Astrocyte of the spinal cord (primary cell): ENCODE data around the gene ACSF3.

Experiments
- DNase-seq: peaks from one replicate; pipeline ENCODE4 v3.0.0; 2011; ENCODE audit warnings: low read depth, low spot score
- H3K4me3 ChIP-seq: 2 replicates; pipeline ENCODE4 v1.5.1; 2011; ENCODE audit warnings: low read depth, mild to moderate bottlenecking, low read length, moderate library complexity
- CTCF ChIP-seq: IDR thresholded peaks from 2 replicates; pipeline ENCODE4 v1.5.1; 2012; ENCODE audit warnings: low read depth, mild to moderate bottlenecking, low read length, inconsistent platforms
- in situ Hi-C: cut with HindIII; loops from 2 replicates; pipeline ENCODE4 v1.10.0; 2017; ENCODE audit warnings: low sequenced_read_pairs

The ACSF3 gene

GRCh38 chr16:89159066-89159849 lies 65.6 kb downstream of the ACSF3 start:
- in situ Hi-C loops = no loop called here
- no peak overlapping the region for H3K4me3 ChIP-seq

GRCh38 chr16:89159850-89160354 lies 66.2 kb downstream of the ACSF3 start:
- in situ Hi-C loops = no loop called here
- no peak overlapping the region for H3K4me3 ChIP-seq
- DNase-seq = no peak
- no peak for TF ChIP-seq CTCF

More at GRCh38 chr16:89159066-89159849, 65.6 kb downstream of the ACSF3 start:
- no peak for DNase-seq
- no peak for TF ChIP-seq CTCF

- no peak overlapping the region for H3K4me3 ChIP-seq
- no peak for DNase-seq
- in situ Hi-C loops = no loop called here
- no peak for TF ChIP-seq CTCF
Observed at GRCh38 chr16:89160977-89161701, 67.5 kb downstream of the ACSF3 start.

- no peak for DNase-seq
- in situ Hi-C loops = no loop called here
- no peak for TF ChIP-seq CTCF
- H3K4me3 ChIP-seq = no peak overlapping the region
Observed at GRCh38 chr16:89161763-89162713, 68.4 kb downstream of the ACSF3 start.

- no peak for TF ChIP-seq CTCF
- in situ Hi-C loops = no loop called here
- no peak for DNase-seq
- no peak overlapping the region for H3K4me3 ChIP-seq
Observed at GRCh38 chr16:89163297-89163696, 69.6 kb downstream of the ACSF3 start.

- TF ChIP-seq CTCF = no peak
- H3K4me3 ChIP-seq = no peak overlapping the region
- in situ Hi-C loops = no loop called here
- DNase-seq = no peak
Observed at GRCh38 chr16:89164436-89164835, 70.8 kb downstream of the ACSF3 start.
